HEK293 (cell line): ENCODE results near the gene DLD.

Source experiments
- ZNF639 ChIP-seq: fragments of 450-650 bp; formaldehyde crosslinking; IDR thresholded peaks from 2 replicates; pipeline ENCODE4 v1.5.1; 2016; ENCODE audit warnings: missing biosample characterization, missing genetic modification characterization
- ZNF792 ChIP-seq: fragments of 450-650 bp; formaldehyde crosslinking; IDR thresholded peaks from 2 replicates; pipeline ENCODE4 v1.5.1; 2016; ENCODE audit warnings: missing biosample characterization, missing genetic modification characterization

GRCh38 chr7:107920048-107920772 is 29.2 kb downstream of the DLD start:
- TF ChIP-seq ZNF792 (tag by site-specific recombination) (no peak), ZNF639 (tag by site-specific recombination) (no peak)
